ENCODE data around the gene PRR19.
A peak's percentile ranks its signal among the peaks of the same experiment; 100 is the strongest.

The PRR19 gene

GRCh38 chr19:42283188-42284065 lies 18.5 kb upstream of the PRR19 start:
- peak; percentile 93 to 94 for DNase-seq (ENCODE audit: low read depth in 2 of 2)

GRCh38 chr19:42284066-42284501 lies 17.8 kb upstream of the PRR19 start:
- DNase-seq (ENCODE audit: low read depth in 2 of 2): peak; percentile 43 to 65

GRCh38 chr19:42284591-42285341 lies 17.2 kb upstream of the PRR19 start:
- DNase-seq (ENCODE audit: low read depth in 2 of 2): no peak

GRCh38 chr19:42285541-42285941 lies 16.4 kb upstream of the PRR19 start:
- DNase-seq (ENCODE audit: low read depth in 2 of 2): no peak

- DNase-seq (ENCODE audit: low read depth in 2 of 2): no peak
Measured at GRCh38 chr19:42285988-42286348, 16.0 kb upstream of the PRR19 start.

- no peak for DNase-seq (ENCODE audit: low read depth in 2 of 2)
Measured at GRCh38 chr19:42286349-42287016, 15.4 kb upstream of the PRR19 start.

- DNase-seq (ENCODE audit: low read depth in 2 of 2): no peak
Measured at GRCh38 chr19:42287017-42287826, 14.7 kb upstream of the PRR19 start.

- no peak for DNase-seq (ENCODE audit: low read depth in 2 of 2)
Measured at GRCh38 chr19:42287827-42288107, 14.2 kb upstream of the PRR19 start.

- no peak for DNase-seq (ENCODE audit: low read depth in 2 of 2)
Measured at GRCh38 chr19:42288387-42288786, 13.5 kb upstream of the PRR19 start.

- no peak for DNase-seq (ENCODE audit: low read depth in 2 of 2)
Measured at GRCh38 chr19:42288881-42289555, 12.9 kb upstream of the PRR19 start.

GRCh38 chr19:42289556-42290041 lies 12.3 kb upstream of the PRR19 start:
- no peak for DNase-seq (ENCODE audit: low read depth in 2 of 2)

- no peak for DNase-seq (ENCODE audit: low read depth in 2 of 2)
Measured at GRCh38 chr19:42290136-42290522, 11.8 kb upstream of the PRR19 start.

GRCh38 chr19:42290523-42291434 lies 11.2 kb upstream of the PRR19 start:
- DNase-seq (ENCODE audit: low read depth in 2 of 2): no peak

- DNase-seq (ENCODE audit: low read depth in 2 of 2): no peak
Measured at GRCh38 chr19:42291435-42291810, 10.5 kb upstream of the PRR19 start.

GRCh38 chr19:42292042-42292960 lies 9.6 kb upstream of the PRR19 start:
- no peak for DNase-seq (ENCODE audit: low read depth in 2 of 2)

- no peak for DNase-seq (ENCODE audit: low read depth in 2 of 2)
Measured at GRCh38 chr19:42292963-42293362, 9.0 kb upstream of the PRR19 start.

- no peak for DNase-seq (ENCODE audit: low read depth in 2 of 2)
Measured at GRCh38 chr19:42293540-42293939, 8.4 kb upstream of the PRR19 start.

GRCh38 chr19:42293948-42294347 lies 8.0 kb upstream of the PRR19 start:
- DNase-seq (ENCODE audit: low read depth in 2 of 2): no peak
